Esophagus squamous epithelium (tissue), 4 donors: ENCODE data around the gene AKT2.

Experiments used
- POLR2A ChIP-seq, 4 donors: fragments of 450-650 bp; IDR thresholded peaks; one replicate each; pipeline ENCODE4 v1.6.1; 2017; ENCODE audit warnings: antibody characterized with exemption in 4 of 4, mild to moderate bottlenecking in 4 of 4, moderate library complexity in 3 of 4
- TF ChIP-seq, protein P1 (sequence below), 6 experiments: fragments of 450-650 bp in 4 of 6; fragments of 200-600 bp in 2 of 6; sonication (generic) in 2 of 6; IDR thresholded peaks; one replicate each; pipeline ENCODE4 v1.5.1; 2016 to 2019; ENCODE audit warnings: antibody characterized with exemption in 6 of 6, mild to moderate bottlenecking in 4 of 6, moderate library complexity in 4 of 6

DNA sequence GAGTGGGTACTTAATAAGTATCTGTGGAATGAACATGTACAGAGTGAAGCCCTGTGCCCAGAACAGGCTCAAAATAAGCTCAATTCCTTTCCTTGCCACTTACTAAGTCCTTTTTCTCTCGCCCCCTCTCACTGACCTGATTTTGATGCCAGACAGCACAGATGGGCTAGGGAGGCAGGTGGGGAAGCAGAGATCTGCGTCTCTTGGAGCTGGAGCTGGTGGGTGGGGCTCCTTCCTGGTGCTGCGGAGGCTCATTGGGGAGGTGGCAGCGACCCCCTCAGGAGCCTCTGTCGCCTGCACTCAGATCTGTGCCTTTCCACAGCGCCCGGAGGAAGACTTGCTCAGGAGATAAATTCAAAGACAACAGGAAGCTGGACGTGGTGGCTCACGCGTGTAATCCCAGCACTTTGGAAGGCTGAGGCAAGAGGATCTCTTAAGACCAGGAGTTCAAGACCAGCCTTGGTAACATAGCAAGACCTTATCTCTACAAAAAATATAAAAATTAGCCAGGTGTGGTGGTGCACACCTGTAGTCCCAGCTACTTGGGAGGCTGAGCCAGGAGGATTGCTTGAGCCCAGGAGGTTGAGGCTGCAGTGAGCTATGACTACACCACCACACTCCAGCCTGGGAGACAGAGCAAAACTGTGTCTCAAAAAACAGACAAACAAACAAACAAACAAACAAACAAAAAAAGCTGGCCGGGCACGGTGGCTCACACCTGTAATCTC lies 14.6 kb downstream of the AKT2 start:
- TF ChIP-seq, protein P1, sequence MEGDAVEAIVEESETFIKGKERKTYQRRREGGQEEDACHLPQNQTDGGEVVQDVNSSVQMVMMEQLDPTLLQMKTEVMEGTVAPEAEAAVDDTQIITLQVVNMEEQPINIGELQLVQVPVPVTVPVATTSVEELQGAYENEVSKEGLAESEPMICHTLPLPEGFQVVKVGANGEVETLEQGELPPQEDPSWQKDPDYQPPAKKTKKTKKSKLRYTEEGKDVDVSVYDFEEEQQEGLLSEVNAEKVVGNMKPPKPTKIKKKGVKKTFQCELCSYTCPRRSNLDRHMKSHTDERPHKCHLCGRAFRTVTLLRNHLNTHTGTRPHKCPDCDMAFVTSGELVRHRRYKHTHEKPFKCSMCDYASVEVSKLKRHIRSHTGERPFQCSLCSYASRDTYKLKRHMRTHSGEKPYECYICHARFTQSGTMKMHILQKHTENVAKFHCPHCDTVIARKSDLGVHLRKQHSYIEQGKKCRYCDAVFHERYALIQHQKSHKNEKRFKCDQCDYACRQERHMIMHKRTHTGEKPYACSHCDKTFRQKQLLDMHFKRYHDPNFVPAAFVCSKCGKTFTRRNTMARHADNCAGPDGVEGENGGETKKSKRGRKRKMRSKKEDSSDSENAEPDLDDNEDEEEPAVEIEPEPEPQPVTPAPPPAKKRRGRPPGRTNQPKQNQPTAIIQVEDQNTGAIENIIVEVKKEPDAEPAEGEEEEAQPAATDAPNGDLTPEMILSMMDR (IDR thresholded peaks at IDR 0.05): no peak
- no peak for TF ChIP-seq POLR2A (IDR thresholded peaks at IDR 0.05)
